Psoas muscle (tissue), 8 donors: ENCODE results near the gene GMPR2. TPM values are rescaled to one million over a fixed set of nuclear protein-coding genes. Genes with fewer than 3 reads are reported as not detected.
A peak's percentile ranks its signal among the peaks of the same experiment; 100 is the strongest.

Experiments
- ATAC-seq, 4 donors: fragments of 200-7000 bp; cut with Tn5 transposase; one replicate each; pipeline ENCODE4 v1.9.1; 2020; ENCODE audit warnings: moderate library complexity in 3 of 4, mild to moderate bottlenecking in 2 of 4
- DNase-seq, 2 donors: peaks; one replicate each; pipeline ENCODE4 v3.0.0-alpha.2; 2020
- H3K27ac ChIP-seq: fragments of 200-600 bp; one replicate; pipeline ENCODE4 v1.8.0; 2022
- H3K27me3 ChIP-seq, 3 donors: fragments of 200-600 bp in 1 of 3; one replicate each; pipeline versions ENCODE4 v1.6.1 to v1.8.0; 2013 to 2022; ENCODE audit warnings: low read length in 2 of 3, mild to moderate bottlenecking in 2 of 3, moderate library complexity in 1 of 3; ENCODE audit not compliant: insufficient read depth in 3 of 3
- H3K36me3 ChIP-seq, 2 donors: fragments of 200-600 bp in 1 of 2; one replicate each; pipeline versions ENCODE4 v1.6.1 to v1.8.0; 2013 to 2022; ENCODE audit warnings: low read depth in 1 of 2, mild to moderate bottlenecking in 1 of 2, moderate library complexity in 1 of 2; ENCODE audit not compliant: insufficient read depth in 1 of 2
- H3K4me1 ChIP-seq: fragments of 200-600 bp; one replicate; pipeline ENCODE4 v1.8.0; 2022
- H3K4me3 ChIP-seq: fragments of 200-600 bp; one replicate; pipeline ENCODE4 v1.8.0; 2022; ENCODE audit warnings: mild to moderate bottlenecking
- H3K9me3 ChIP-seq: fragments of 200-600 bp; one replicate; pipeline ENCODE4 v1.8.0; 2022
- CTCF ChIP-seq: fragments of 200-600 bp; IDR thresholded peaks from one replicate; pipeline ENCODE4 v1.8.0; 2022; ENCODE audit warnings: antibody characterized with exemption
- WGBS, 3 donors: extraction: QIAGEN DNeasy Blood & Tissue Kit; methylation state at CpG; one replicate each; pipeline versions ENCODE4 v1.1.6 to v1.1.7; 2013; 5-methylcytosine and 5-hydroxymethylcytosine counted together
- intact Hi-C, 2 donors: fragments of 100-400 bp; cut with DNase I; formaldehyde crosslinking; loops; one replicate each; pipeline versions ENCODE4 v1.11.0 to v1.14.2; 2022
- long read RNA-seq, 2 donors: library from polyadenylated mRNA; unstranded; transcript quantifications; one replicate each; pipeline ENCODE4 v2.0.0, GENCODE V29; 2021
- polyA plus RNA-seq, 3 donors: library from polyadenylated mRNA; stranded (reverse); fragments of 200-250 nt; gene quantifications; one replicate each; pipeline ENCODE4 v1.2.3, GENCODE V29; 2013
- total RNA-seq, 4 donors: library from RNA; stranded (reverse); fragmentation: NEBNext Ultra II Directional in 2 of 4; extraction: Animal tissue kit (Norgen Biotek cat#: 25700) in 2 of 4; gene quantifications; one replicate each; pipeline versions ENCODE4 v1.2.1 to v1.2.4, GENCODE V29; 2021 to 2023
- donor health status: healthy with polysubstance abuse.
- donor health status: DM: no; HTN: no; CAD: no; lungs with moderate emphysema.
- donor health status: Bipolar disorder and iron deficiency.
- donor health status: healthy.
- donor health status: DM: yes; HTN: yes; CAD: no.
- donor health status: DM: no; HTN: no; CAD: no.
- donor health status: DM: no; HTN: no; CAD: no.
- donor health status: DM: yes; HTN: yes; CAD: no.

The GMPR2 gene
- total RNA-seq = 10 to 100 TPM; 19.7 to 33.1 (median 27.9) TPM
- 10 to 100 TPM; 17.7 to 24.0 (median 21.7) TPM for polyA plus RNA-seq
- long read RNA-seq, donor 1, partial matches to known transcripts = 0 of 11 reads
- long read RNA-seq, donor 1, other reads (novel, unspliced or antisense) = 3 of 11 reads
- long read RNA-seq, donor 2, transcript GMPR2-204 (9 exons, 1,864 nt) = minor isoform, 5 of 34 reads
- long read RNA-seq, donor 2, transcript GMPR2-203 (10 exons, 1,652 nt) = minor isoform, 6 of 34 reads
- long read RNA-seq, donor 2, transcript GMPR2-223 (10 exons, 1,893 nt) = major isoform, 11 of 34 reads
- long read RNA-seq, donor 2, partial matches to known transcripts = 2 of 34 reads
- long read RNA-seq, donor 2, other reads (novel, unspliced or antisense) = 9 of 34 reads

GRCh38 chr14:24232645-24233537 is at the start of gene GMPR2:
GMPR2 (plus strand) TSS chr14:24232929; CDS start chr14:24233254, 325 bp downstream.
- TF ChIP-seq CTCF = no peak
- intact Hi-C loops = no loop called here
- Histone ChIP-seq H3K4me1 (peaks cover 56% of the 10 kb centered on the region), H3K36me3 (peaks cover 14 to 57% of the 10 kb centered on the region in 2 donors), H3K9me3 (no peaks in the 10 kb centered on the region), H3K4me3 (peak within 1 kb of the TSS; percentile 92), H3K27me3 (no peaks in the 10 kb centered on the region), H3K27ac (peak within 1 kb of the TSS; percentile 88)
- peak in 1 of 2 donors; percentile 83 for DNase-seq
- 4 to 6% (median 5%) methylated on average over 38 of the region's 38 CpGs for WGBS, 3 donors
- ATAC-seq = peak; percentile 60 to 78 (median 67)

- H3K36me3 ChIP-seq = peaks cover 6 to 90% of the 10 kb centered on the region in 2 donors
- no peak for TF ChIP-seq CTCF
Observed at GRCh38 chr14:24183014-24183481, 49.7 kb upstream of the GMPR2 start.

GRCh38 chr14:24184104-24184970 is 48.4 kb upstream of the GMPR2 start:
- DNase-seq (peak in 1 of 2 donors; percentile 50), ATAC-seq (no peak)
- WGBS, 3 donors = 88% methylated on average over 19 of the region's 19 CpGs
- H3K27me3 ChIP-seq = no peaks in the 10 kb centered on the region
- peaks cover 6 to 78% of the 10 kb centered on the region in 2 donors for H3K36me3 ChIP-seq
- H3K4me3 ChIP-seq = no peak overlapping the region
- intact Hi-C loops = no loop called here
- no peak overlapping the region for H3K27ac ChIP-seq
- H3K9me3 ChIP-seq = no peaks in the 10 kb centered on the region
- TF ChIP-seq CTCF = no peak
- peaks cover 30% of the 10 kb centered on the region for H3K4me1 ChIP-seq

More at GRCh38 chr14:24183014-24183481, 49.7 kb upstream of the GMPR2 start:
- intact Hi-C loops = no loop called here
- Histone ChIP-seq H3K4me1 (peaks cover 32% of the 10 kb centered on the region), H3K4me3 (no peak overlapping the region), H3K9me3 (no peaks in the 10 kb centered on the region), H3K27ac (no peak overlapping the region), H3K27me3 (no peaks in the 10 kb centered on the region)
- WGBS, 3 donors = 91 to 92% (median 91%) methylated on average over 14 to 15 of the region's 15 CpGs
- ATAC-seq (no peak), DNase-seq (peak in 1 of 2 donors; percentile 38)

- Histone ChIP-seq H3K4me3 (no peak overlapping the region), H3K27me3 (no peaks in the 10 kb centered on the region), H3K9me3 (no peaks in the 10 kb centered on the region), H3K36me3 (peaks cover 6 to 76% of the 10 kb centered on the region in 2 donors), H3K4me1 (peaks cover 26% of the 10 kb centered on the region), H3K27ac (no peak overlapping the region)
- DNase-seq = peak in 1 of 2 donors; percentile 35
- no peak for ATAC-seq
- intact Hi-C loops = no loop called here
- no peak for TF ChIP-seq CTCF
- WGBS, 3 donors = 94 to 98% (median 98%) methylated on average over 7 of the region's 7 CpGs
Observed at GRCh38 chr14:24185026-24185425, 47.7 kb upstream of the GMPR2 start.
